Loucy (cell line): ENCODE results near the gene PDE11A.

Experiments
- EZH2phosphoT487 ChIP-seq: fragments of 200-600 bp; IDR thresholded peaks from 2 replicates; pipeline ENCODE4 v1.6.1; 2018; ENCODE audit warnings: antibody characterized with exemption, mild to moderate bottlenecking, moderate library complexity, borderline replicate concordance
- TF ChIP-seq, protein P1 (sequence below): fragments of 200-600 bp; sonication (generic); conservative IDR thresholded peaks from 2 replicates; pipeline ENCODE4 v1.5.1; 2014; ENCODE audit warnings: mild to moderate bottlenecking, antibody characterized with exemption, low read length

DNA sequence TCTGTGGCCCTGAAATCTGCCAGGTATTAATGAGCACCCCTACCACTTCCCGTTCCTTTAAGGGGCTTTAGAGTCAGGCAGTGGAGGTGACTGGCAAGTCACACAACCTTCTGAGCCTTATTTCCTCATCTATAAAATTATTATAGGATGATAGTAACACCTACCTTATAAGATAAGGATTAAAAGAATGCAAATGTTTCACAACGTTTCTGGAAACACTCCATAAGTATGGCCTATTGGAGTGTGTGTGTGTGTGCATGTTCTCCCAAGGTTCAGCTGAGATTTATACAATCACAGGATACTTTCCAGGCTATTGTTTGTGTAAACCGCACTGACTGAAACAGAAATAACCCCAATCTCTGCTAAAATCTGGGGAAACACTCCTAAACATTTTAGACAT is 176.0 kb downstream of the PDE11A start:
- TF ChIP-seq EZH2phosphoT487, result no peak
- TF ChIP-seq, protein P1, sequence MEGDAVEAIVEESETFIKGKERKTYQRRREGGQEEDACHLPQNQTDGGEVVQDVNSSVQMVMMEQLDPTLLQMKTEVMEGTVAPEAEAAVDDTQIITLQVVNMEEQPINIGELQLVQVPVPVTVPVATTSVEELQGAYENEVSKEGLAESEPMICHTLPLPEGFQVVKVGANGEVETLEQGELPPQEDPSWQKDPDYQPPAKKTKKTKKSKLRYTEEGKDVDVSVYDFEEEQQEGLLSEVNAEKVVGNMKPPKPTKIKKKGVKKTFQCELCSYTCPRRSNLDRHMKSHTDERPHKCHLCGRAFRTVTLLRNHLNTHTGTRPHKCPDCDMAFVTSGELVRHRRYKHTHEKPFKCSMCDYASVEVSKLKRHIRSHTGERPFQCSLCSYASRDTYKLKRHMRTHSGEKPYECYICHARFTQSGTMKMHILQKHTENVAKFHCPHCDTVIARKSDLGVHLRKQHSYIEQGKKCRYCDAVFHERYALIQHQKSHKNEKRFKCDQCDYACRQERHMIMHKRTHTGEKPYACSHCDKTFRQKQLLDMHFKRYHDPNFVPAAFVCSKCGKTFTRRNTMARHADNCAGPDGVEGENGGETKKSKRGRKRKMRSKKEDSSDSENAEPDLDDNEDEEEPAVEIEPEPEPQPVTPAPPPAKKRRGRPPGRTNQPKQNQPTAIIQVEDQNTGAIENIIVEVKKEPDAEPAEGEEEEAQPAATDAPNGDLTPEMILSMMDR, result no peak
